Astrocyte (in vitro differentiated cells and primary cell): ENCODE results near the gene SSBP3.
A peak's percentile ranks its signal among the peaks of the same experiment; 100 is the strongest.

ENCODE experiments used
- CTCF ChIP-seq: IDR thresholded peaks from 2 replicates; pipeline ENCODE4 v1.5.1; 2011; ENCODE audit warnings: low read depth, mild to moderate bottlenecking, inconsistent platforms, low read length, moderate library complexity; ENCODE audit not compliant: insufficient read depth
- EZH2 ChIP-seq: IDR thresholded peaks from 2 replicates; pipeline ENCODE4 v1.6.1; 2012; ENCODE audit warnings: mild to moderate bottlenecking, low read length, inconsistent platforms; ENCODE audit not compliant: insufficient read depth

- TF ChIP-seq CTCF (peak; percentile 54), EZH2 (no peak)
These were observed 133.5 kb downstream of the SSBP3 start for GRCh38 chr1:54272772-54273091.
